Mucosa of rectum (tissue), 2 donors: ENCODE results near the gene PSORS1C1.
"Not testable (repeated sequence)": the region's sequence is repeated elsewhere in the genome, so short reads cannot be mapped to it uniquely, and the experiment has no call there.

Experiments used
- H3K27ac ChIP-seq, 2 donors: one replicate each; pipeline ENCODE4 v1.7.0; 2013; ENCODE audit warnings: inconsistent platforms in 2 of 2, low read depth in 2 of 2, low read length in 2 of 2
- H3K27me3 ChIP-seq, 2 donors: one replicate each; pipeline ENCODE4 v1.7.0; 2013; ENCODE audit warnings: low read length in 2 of 2; ENCODE audit not compliant: control insufficient read depth in 2 of 2, insufficient read depth in 2 of 2
- H3K36me3 ChIP-seq, 2 donors: one replicate each; pipeline ENCODE4 v1.7.0; 2013; ENCODE audit warnings: low read length in 2 of 2; ENCODE audit not compliant: control insufficient read depth in 2 of 2, insufficient read depth in 2 of 2
- H3K4me1 ChIP-seq, 2 donors: one replicate each; pipeline ENCODE4 v1.7.0; 2013; ENCODE audit warnings: low read length in 2 of 2, mild to moderate bottlenecking in 1 of 2; ENCODE audit not compliant: control insufficient read depth in 2 of 2, insufficient read depth in 2 of 2
- H3K4me3 ChIP-seq, 2 donors: one replicate each; pipeline ENCODE4 v1.7.0; 2013; ENCODE audit warnings: low read length in 2 of 2
- H3K9ac ChIP-seq, 2 donors: one replicate each; pipeline ENCODE4 v1.7.0; 2013; ENCODE audit warnings: low read length in 2 of 2, low read depth in 1 of 2, mild to moderate bottlenecking in 1 of 2
- H3K9me3 ChIP-seq, 2 donors: one replicate each; pipeline ENCODE4 v1.7.0; 2013; ENCODE audit warnings: low read length in 2 of 2; ENCODE audit not compliant: control insufficient read depth in 2 of 2
- donor health status: healthy.
- donor health status: Normal muscosa, but diverticular disease.

Gene PSORS1C1

DNA sequence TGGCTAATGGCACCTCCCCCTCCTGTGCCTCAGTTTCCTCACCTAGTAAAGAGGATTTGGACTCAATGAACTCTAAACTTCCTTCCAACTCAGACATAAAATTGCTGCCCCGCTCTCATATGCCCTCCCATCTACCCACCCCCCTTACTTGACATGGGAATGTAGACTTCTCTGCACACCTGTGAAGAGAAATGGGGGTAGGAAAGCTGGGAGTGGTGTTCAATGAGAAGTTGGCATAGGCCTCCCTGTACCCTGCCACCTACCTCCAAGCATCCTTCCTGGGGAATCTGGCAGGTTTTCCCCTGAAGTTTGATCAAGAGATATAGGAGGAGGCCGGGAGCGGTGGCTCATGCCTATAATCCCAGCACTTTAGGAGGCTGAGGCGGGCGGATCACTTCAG is 59.8 kb downstream of the PSORS1C1 start:
- Histone ChIP-seq H3K27ac (no peak overlapping the region), H3K9me3 (no peaks in the 10 kb centered on the region), H3K9ac (no peak overlapping the region), H3K4me1 (peaks cover 7 to 11% of the 10 kb centered on the region in 2 donors), H3K27me3 (no peaks in the 10 kb centered on the region), H3K4me3 (no peak overlapping the region), H3K36me3 (peaks cover 2 to 18% of the 10 kb centered on the region in 2 donors)

GRCh38 chr6:31175971-31176370 is 61.4 kb downstream of the PSORS1C1 start:
- Histone ChIP-seq H3K27me3 (no peaks in the 10 kb centered on the region), H3K4me3 (no peak overlapping the region), H3K27ac (no peak overlapping the region), H3K9ac (no peak overlapping the region), H3K9me3 (no peaks in the 10 kb centered on the region), H3K4me1 (peaks cover 7 to 11% of the 10 kb centered on the region in 2 donors), H3K36me3 (peaks cover 2 to 18% of the 10 kb centered on the region in 2 donors)

DNA sequence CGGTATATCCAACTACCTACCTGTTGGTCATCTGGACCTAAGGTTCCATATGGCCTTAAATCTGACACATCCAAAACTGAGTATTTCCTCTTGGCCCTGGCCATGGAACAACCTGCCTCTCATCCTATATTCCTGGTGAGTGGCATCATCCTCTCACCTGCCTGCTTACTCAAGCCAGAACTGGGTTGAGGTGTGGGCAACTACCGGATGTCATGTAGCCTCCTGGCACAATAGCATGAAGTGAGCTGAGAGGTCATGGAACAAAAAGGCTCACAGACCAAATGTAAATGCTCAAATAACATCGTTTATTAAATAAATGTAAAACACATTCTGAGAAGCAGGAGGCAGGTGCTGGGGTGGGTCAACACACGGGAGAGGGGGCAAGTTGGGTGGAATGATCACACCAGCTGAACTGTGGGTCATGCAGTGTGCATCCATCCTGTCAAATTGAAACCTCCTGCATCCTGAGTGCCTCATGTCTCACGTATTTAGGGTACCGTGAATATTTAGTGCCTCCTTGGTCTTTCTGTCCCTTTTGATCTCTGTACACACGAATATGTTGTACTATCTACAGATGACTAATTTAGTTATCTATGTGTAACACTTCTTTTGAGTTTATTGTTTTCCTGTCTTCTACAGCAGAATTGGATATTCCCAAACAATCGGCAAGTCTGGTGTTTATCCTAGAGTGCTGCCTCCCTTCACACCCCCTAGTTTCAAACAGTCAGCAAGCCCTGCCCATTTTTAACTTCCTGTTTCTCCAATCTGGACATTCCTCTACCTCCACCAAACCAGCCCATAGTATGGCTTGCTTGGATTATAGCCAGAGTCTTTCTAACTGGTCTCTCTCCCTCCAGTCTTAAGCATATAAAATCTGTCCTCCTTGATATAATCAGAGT is 63.8 kb downstream of the PSORS1C1 start:
- Histone ChIP-seq H3K27ac (peak overlapping the region; percentile 45 to 52), H3K9ac (no peak overlapping the region), H3K4me3 (peak overlapping the region in 1 of 2 donors; percentile 28), H3K27me3 (no peaks in the 10 kb centered on the region), H3K9me3 (no peaks in the 10 kb centered on the region), H3K36me3 (peaks cover under 1 to 18% of the 10 kb centered on the region in 2 donors), H3K4me1 (peaks cover 7 to 11% of the 10 kb centered on the region in 2 donors)

GRCh38 chr6:31179042-31179386 is 64.4 kb downstream of the PSORS1C1 start:
- Histone ChIP-seq H3K27me3 (no peaks in the 10 kb centered on the region), H3K9me3 (no peaks in the 10 kb centered on the region), H3K4me3 (peak overlapping the region in 1 of 2 donors; percentile 15), H3K27ac (peak overlapping the region; percentile 45 to 52), H3K9ac (no peak overlapping the region), H3K4me1 (peaks cover 7 to 11% of the 10 kb centered on the region in 2 donors), H3K36me3 (peaks cover 0 to 17% of the 10 kb centered on the region in 2 donors)

DNA sequence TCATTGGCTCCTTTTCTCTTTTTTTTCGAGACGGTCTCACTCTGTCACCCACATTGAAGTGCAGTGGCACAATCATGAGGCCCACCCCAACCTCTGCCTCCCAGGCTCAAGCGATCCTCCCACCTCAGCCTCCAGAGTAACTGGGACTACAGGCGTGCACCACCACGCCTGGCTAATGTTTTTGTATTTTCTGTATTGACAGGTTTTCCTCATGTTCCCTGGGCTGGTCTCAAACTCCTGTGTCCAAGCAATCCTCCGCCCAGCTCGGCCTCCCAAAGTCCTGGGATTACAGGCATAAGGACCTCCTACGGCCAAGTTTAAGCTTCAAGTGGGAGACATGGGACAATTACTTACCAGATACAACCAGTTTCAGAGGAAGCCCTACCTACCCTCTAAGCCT is 65.3 kb downstream of the PSORS1C1 start:
- Histone ChIP-seq H3K9me3 (no peaks in the 10 kb centered on the region), H3K4me3 (peak overlapping the region in 1 of 2 donors; percentile 37), H3K36me3 (peaks cover 0 to 14% of the 10 kb centered on the region in 2 donors), H3K4me1 (peaks cover 7 to 11% of the 10 kb centered on the region in 2 donors), H3K27me3 (no peaks in the 10 kb centered on the region), H3K27ac (no peak overlapping the region), H3K9ac (no peak overlapping the region)

- Histone ChIP-seq H3K4me3 (peak overlapping the region in 1 of 2 donors; percentile 37), H3K27ac (peak overlapping the region in 1 of 2 donors; percentile 23), H3K4me1 (peaks cover 7 to 11% of the 10 kb centered on the region in 2 donors), H3K27me3 (no peaks in the 10 kb centered on the region), H3K9ac (no peak overlapping the region), H3K36me3 (peaks cover 0 to 8% of the 10 kb centered on the region in 2 donors), H3K9me3 (no peaks in the 10 kb centered on the region)
These were observed 65.9 kb downstream of the PSORS1C1 start for GRCh38 chr6:31180500-31180899.

DNA sequence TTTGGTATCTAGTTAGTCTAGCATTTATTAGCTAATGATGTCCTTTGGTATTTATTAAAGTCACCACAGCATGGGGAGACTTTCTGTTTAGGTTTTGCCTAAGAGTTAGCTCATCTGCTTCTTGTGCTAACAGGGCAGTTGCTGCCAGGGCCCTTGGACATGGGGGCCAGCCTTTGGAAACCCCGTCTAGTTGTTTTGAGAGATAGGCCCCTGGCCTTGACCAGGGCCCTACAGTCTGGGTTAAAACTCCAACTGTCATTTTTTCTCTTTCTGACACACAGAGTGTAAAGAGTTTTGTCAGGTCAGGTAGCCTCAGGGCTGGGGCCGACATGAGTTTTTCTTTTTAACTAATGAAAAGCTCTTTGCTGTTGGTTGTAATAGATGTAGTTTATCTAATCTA is 68.7 kb downstream of the PSORS1C1 start:
- H3K27me3 ChIP-seq, H3K4me3 ChIP-seq, H3K9ac ChIP-seq, H3K36me3 ChIP-seq, H3K27ac ChIP-seq, H3K9me3 ChIP-seq: not testable (repeated sequence)
- H3K4me1 ChIP-seq, result peaks cover 20 to 23% of the 10 kb centered on the region in 2 donors

DNA sequence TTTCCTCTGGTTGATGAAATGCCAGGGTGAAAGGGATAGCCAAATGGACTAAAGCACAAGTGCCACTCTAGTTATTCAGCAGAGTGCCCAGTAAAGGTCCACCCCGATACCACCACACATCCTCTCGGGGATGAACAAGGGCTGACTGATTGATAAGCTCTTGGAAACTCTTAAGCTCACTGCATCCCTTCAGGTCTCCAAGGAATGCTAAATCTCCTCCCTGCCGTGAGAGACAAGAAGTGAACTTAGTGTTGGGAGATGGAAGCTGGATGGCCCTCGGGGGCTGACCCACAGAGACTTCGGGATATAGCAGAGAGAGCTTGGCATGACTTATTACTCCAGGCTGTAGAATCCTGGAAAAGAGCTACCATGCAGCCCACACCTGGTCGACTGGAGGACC is 69.3 kb downstream of the PSORS1C1 start:
- H3K9me3 ChIP-seq, H3K27ac ChIP-seq, H3K36me3 ChIP-seq, H3K9ac ChIP-seq, H3K27me3 ChIP-seq: not testable (repeated sequence)
- peak overlapping the region in 1 of 2 donors; percentile 31 for H3K4me3 ChIP-seq
- H3K4me1 ChIP-seq, result peaks cover 16 to 21% of the 10 kb centered on the region in 2 donors

DNA sequence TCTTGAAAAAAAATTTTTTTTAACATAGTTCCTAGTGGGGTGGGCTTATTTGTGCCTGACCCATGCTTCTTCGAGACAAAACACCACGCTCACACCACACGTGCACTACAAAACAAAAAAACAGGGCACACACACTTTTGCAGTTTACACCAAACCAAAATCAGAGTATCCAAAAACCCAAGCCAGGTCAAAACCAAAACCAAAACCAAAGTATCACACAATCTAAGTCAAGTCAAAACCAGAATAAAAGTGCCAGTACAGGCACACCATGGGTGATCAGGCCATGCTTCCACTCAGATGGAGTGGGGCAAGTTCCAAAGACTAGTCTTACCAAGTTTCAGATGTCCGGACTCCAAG is 71.1 kb downstream of the PSORS1C1 start:
- Histone ChIP-seq H3K27ac (peak overlapping the region; percentile 95 to 96), H3K4me1 (peaks cover 11 to 16% of the 10 kb centered on the region in 2 donors), H3K4me3 (peak overlapping the region; percentile 63 to 74), H3K9ac (peak overlapping the region; percentile 79 to 83)
- H3K27me3 ChIP-seq, H3K36me3 ChIP-seq, H3K9me3 ChIP-seq: not testable (repeated sequence)

GRCh38 chr6:31186052-31186734 is 71.6 kb downstream of the PSORS1C1 start:
- peak overlapping the region; percentile 79 to 83 for H3K9ac ChIP-seq
- H3K4me3 ChIP-seq, result peak overlapping the region; percentile 63 to 74

More at GRCh38 chr6:31186052-31186734, 71.6 kb downstream of the PSORS1C1 start:
- Histone ChIP-seq H3K36me3 (no peaks in the 10 kb centered on the region), H3K9me3 (no peaks in the 10 kb centered on the region), H3K4me1 (peaks cover 11 to 16% of the 10 kb centered on the region in 2 donors), H3K27ac (peak overlapping the region; percentile 95 to 96), H3K27me3 (no peaks in the 10 kb centered on the region)
